GM12878 (cell line): Measurements from ENCODE around the gene COL13A1.

Experiments used
- ESRRA ChIP-seq: IDR thresholded peaks from 2 replicates; pipeline ENCODE4 v1.6.1; 2012; ENCODE audit warnings: mild to moderate bottlenecking, low read length, improper control_type of control experiment
- EZH2 ChIP-seq: IDR thresholded peaks from 2 replicates; pipeline ENCODE4 v1.6.1; 2012; ENCODE audit warnings: low read depth, mild to moderate bottlenecking, control low read depth, inconsistent platforms, low read length, borderline replicate concordance; ENCODE audit not compliant: control insufficient read depth
- GABPA ChIP-seq: IDR thresholded peaks from 2 replicates; pipeline ENCODE4 v1.6.1; 2014; ENCODE audit warnings: antibody characterized with exemption, low read depth, mild to moderate bottlenecking, inconsistent platforms
- HCFC1 ChIP-seq: fragments of 150-350 bp; IDR thresholded peaks from 2 replicates; pipeline ENCODE4 v1.6.1; 2014; ENCODE audit warnings: low read length
- POLR2A ChIP-seq: IDR thresholded peaks from 2 replicates; pipeline ENCODE4 v1.6.1; 2011; ENCODE audit warnings: low read depth, mild to moderate bottlenecking, low read length
- RAD21 ChIP-seq: IDR thresholded peaks from 2 replicates; pipeline ENCODE4 v1.6.1; 2011; ENCODE audit warnings: mild to moderate bottlenecking, low read depth, low read length, moderate library complexity; ENCODE audit not compliant: insufficient read depth
- TAF1 ChIP-seq: IDR thresholded peaks from 2 replicates; pipeline ENCODE4 v1.6.1; 2011; ENCODE audit warnings: mild to moderate bottlenecking, low read depth, low read length, borderline replicate concordance
- TF ChIP-seq, protein P1 (sequence below), 3 experiments: IDR thresholded peaks in 2 of 3; conservative IDR thresholded peaks in 1 of 3; 2 replicates each; pipeline ENCODE4 v1.5.1; 2011; ENCODE audit warnings: low read depth in 3 of 3, low read length in 3 of 3, mild to moderate bottlenecking in 3 of 3, control low read depth in 2 of 3, moderate library complexity in 2 of 3, inconsistent platforms in 1 of 3, mixed read lengths in 1 of 3; ENCODE audit not compliant: control insufficient read depth in 2 of 3, insufficient read depth in 1 of 3; ENCODE audit errors: extremely low read depth in 1 of 3
- TF ChIP-seq, protein P2 (sequence below): fragments of 450-650 bp; IDR thresholded peaks from 2 replicates; pipeline ENCODE4 v1.6.1; 2016; ENCODE audit warnings: mild to moderate bottlenecking

DNA sequence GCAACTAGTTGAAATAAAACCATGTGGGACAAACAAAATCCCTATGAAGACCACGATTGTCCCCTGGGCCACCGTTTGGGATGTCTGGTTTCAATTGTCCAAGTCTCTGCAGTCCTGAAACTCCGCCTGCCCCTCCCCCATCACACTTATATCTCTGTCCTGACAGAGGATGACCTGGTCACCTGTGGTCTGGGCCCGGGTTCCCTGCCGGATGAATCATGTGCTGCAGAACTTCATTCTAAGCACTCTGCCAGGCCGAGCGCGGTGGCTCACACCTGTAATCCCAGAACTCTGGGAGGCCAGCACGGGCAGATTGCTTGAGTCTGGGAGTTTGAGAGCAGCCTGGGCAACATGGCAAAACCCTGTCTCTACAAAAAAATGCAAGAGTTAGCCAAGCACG lies 91.1 kb downstream of the COL13A1 start:
- TF ChIP-seq, protein P1, sequence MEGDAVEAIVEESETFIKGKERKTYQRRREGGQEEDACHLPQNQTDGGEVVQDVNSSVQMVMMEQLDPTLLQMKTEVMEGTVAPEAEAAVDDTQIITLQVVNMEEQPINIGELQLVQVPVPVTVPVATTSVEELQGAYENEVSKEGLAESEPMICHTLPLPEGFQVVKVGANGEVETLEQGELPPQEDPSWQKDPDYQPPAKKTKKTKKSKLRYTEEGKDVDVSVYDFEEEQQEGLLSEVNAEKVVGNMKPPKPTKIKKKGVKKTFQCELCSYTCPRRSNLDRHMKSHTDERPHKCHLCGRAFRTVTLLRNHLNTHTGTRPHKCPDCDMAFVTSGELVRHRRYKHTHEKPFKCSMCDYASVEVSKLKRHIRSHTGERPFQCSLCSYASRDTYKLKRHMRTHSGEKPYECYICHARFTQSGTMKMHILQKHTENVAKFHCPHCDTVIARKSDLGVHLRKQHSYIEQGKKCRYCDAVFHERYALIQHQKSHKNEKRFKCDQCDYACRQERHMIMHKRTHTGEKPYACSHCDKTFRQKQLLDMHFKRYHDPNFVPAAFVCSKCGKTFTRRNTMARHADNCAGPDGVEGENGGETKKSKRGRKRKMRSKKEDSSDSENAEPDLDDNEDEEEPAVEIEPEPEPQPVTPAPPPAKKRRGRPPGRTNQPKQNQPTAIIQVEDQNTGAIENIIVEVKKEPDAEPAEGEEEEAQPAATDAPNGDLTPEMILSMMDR (IDR thresholded peaks at IDR 0.05 in 2 of 3, conservative IDR thresholded peaks at IDR 0.05 in 1 of 3; ENCODE audit: control insufficient read depth in 2 of 3, extremely low read depth in 1 of 3, insufficient read depth in 1 of 3, low read depth in 3 of 3, low read length in 3 of 3) = no peak
- TF ChIP-seq GABPA (no peak), POLR2A (no peak), TAF1 (no peak), RAD21 (no peak), EZH2 (no peak), ESRRA (no peak), HCFC1 (no peak)
- TF ChIP-seq, protein P2, sequence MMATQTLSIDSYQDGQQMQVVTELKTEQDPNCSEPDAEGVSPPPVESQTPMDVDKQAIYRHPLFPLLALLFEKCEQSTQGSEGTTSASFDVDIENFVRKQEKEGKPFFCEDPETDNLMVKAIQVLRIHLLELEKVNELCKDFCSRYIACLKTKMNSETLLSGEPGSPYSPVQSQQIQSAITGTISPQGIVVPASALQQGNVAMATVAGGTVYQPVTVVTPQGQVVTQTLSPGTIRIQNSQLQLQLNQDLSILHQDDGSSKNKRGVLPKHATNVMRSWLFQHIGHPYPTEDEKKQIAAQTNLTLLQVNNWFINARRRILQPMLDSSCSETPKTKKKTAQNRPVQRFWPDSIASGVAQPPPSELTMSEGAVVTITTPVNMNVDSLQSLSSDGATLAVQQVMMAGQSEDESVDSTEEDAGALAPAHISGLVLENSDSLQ = no peak
